Measurements from ENCODE around the gene JOSD2.

Gene JOSD2

GRCh38 chr19:50508843-50509190 is 2.2 kb downstream of the JOSD2 start:
- Histone ChIP-seq H3K4me2 (ENCODE audit: low read depth, low read length) (no peak overlapping the region), H3K4me1 (ENCODE audit: low read length) (0 out of 2 replicates have a peak, but pooled peaks cover 4% of the 10 kb centered on the region)
- no peak for DNase-seq

GRCh38 chr19:50507376-50507775 is 3.6 kb downstream of the JOSD2 start:
- Histone ChIP-seq H3K27me3 (replicated peaks; ENCODE audit: insufficient read depth, low read length) (no peaks in the 10 kb centered on the region), H3K4me1 (ENCODE audit: low read length) (0 out of 2 replicates have a peak, but pooled peaks cover 4% of the 10 kb centered on the region), H3F3A (ENCODE audit: insufficient read depth, low read length) (no peaks in the 10 kb centered on the region), H3K9ac (ENCODE audit: low read length) (no peak overlapping the region), H3K4me2 (ENCODE audit: low read depth, low read length) (no peak overlapping the region), H3K27ac (ENCODE audit: low read length) (no peak overlapping the region), H3K4me3 (ENCODE audit: low read length) (no peak overlapping the region), H3K9me3 (replicated peaks; ENCODE audit: insufficient read depth, low read length) (no peaks in the 10 kb centered on the region), H4K20me1 (ENCODE audit: insufficient read depth, low read length) (no peaks in the 10 kb centered on the region), H3K9me2 (replicated peaks; ENCODE audit: insufficient read depth, low read length) (no peaks in the 10 kb centered on the region), H2AFZ (ENCODE audit: low read length) (no peak overlapping the region), H3K36me3 (replicated peaks; ENCODE audit: insufficient read depth, low read length) (no peaks in the 10 kb centered on the region), H3K79me2 (ENCODE audit: low read length) (no peaks in the 10 kb centered on the region)
- DNase-seq, result no peak
- TF ChIP-seq CTCF (IDR thresholded peaks at IDR 0.05; ENCODE audit: low read length) (no peak), EZH2phosphoT487 (IDR thresholded peaks at IDR 0.05; ENCODE audit: low read length) (no peak), EZH2 (optimal IDR thresholded peaks at IDR 0.05; ENCODE audit: low read depth, low read length) (no peak)

More at GRCh38 chr19:50508843-50509190, 2.2 kb downstream of the JOSD2 start:
- no peak overlapping the region for H2AFZ ChIP-seq (ENCODE audit: low read length)
- no peak overlapping the region for H3K4me3 ChIP-seq (ENCODE audit: low read length)
- no peak overlapping the region for H3K9ac ChIP-seq (ENCODE audit: low read length)
- no peaks in the 10 kb centered on the region for H3K9me3 ChIP-seq (replicated peaks; ENCODE audit: insufficient read depth, low read length)
- no peaks in the 10 kb centered on the region for H3K9me2 ChIP-seq (replicated peaks; ENCODE audit: insufficient read depth, low read length)
- H3K27me3 ChIP-seq (replicated peaks; ENCODE audit: insufficient read depth, low read length), result no peaks in the 10 kb centered on the region
- H3K27ac ChIP-seq (ENCODE audit: low read length), result no peak overlapping the region
- H3K79me2 ChIP-seq (ENCODE audit: low read length), result no peaks in the 10 kb centered on the region
- no peaks in the 10 kb centered on the region for H3K36me3 ChIP-seq (replicated peaks; ENCODE audit: insufficient read depth, low read length)
- no peaks in the 10 kb centered on the region for H3F3A ChIP-seq (ENCODE audit: insufficient read depth, low read length)
- no peaks in the 10 kb centered on the region for H4K20me1 ChIP-seq (ENCODE audit: insufficient read depth, low read length)
- TF ChIP-seq EZH2 (optimal IDR thresholded peaks at IDR 0.05; ENCODE audit: low read depth, low read length) (no peak), EZH2phosphoT487 (IDR thresholded peaks at IDR 0.05; ENCODE audit: low read length) (no peak), CTCF (IDR thresholded peaks at IDR 0.05; ENCODE audit: low read length) (no peak)

- H3K4me2 ChIP-seq (ENCODE audit: low read depth, low read length), result no peak overlapping the region
- H3K4me3 ChIP-seq (ENCODE audit: low read length), result no peak overlapping the region
- H3K4me1 ChIP-seq (ENCODE audit: low read length), result 0 out of 2 replicates have a peak, but pooled peaks cover 4% of the 10 kb centered on the region
- no peak overlapping the region for H3K9ac ChIP-seq (ENCODE audit: low read length)
- no peaks in the 10 kb centered on the region for H3K79me2 ChIP-seq (ENCODE audit: low read length)
- no peaks in the 10 kb centered on the region for H4K20me1 ChIP-seq (ENCODE audit: insufficient read depth, low read length)
- DNase-seq, result no peak
- H2AFZ ChIP-seq (ENCODE audit: low read length), result no peak overlapping the region
- no peaks in the 10 kb centered on the region for H3F3A ChIP-seq (ENCODE audit: insufficient read depth, low read length)
- H3K27me3 ChIP-seq (replicated peaks; ENCODE audit: insufficient read depth, low read length), result no peaks in the 10 kb centered on the region
- H3K9me2 ChIP-seq (replicated peaks; ENCODE audit: insufficient read depth, low read length), result no peaks in the 10 kb centered on the region
- no peak for TF ChIP-seq CTCF (IDR thresholded peaks at IDR 0.05; ENCODE audit: low read length)
- no peak for TF ChIP-seq EZH2 (optimal IDR thresholded peaks at IDR 0.05; ENCODE audit: low read depth, low read length)
- no peak for TF ChIP-seq EZH2phosphoT487 (IDR thresholded peaks at IDR 0.05; ENCODE audit: low read length)
- H3K27ac ChIP-seq (ENCODE audit: low read length), result no peak overlapping the region
- no peaks in the 10 kb centered on the region for H3K36me3 ChIP-seq (replicated peaks; ENCODE audit: insufficient read depth, low read length)
- H3K9me3 ChIP-seq (replicated peaks; ENCODE audit: insufficient read depth, low read length), result no peaks in the 10 kb centered on the region
These were observed 4.3 kb downstream of the JOSD2 start for GRCh38 chr19:50506700-50507099.
